ENCODE results near the gene ATP6AP2. TPM values are rescaled to one million over a fixed set of nuclear protein-coding genes. Genes with fewer than 3 reads are reported as not detected.

ATP6AP2 gene
- total and polyA plus RNA-seq, 5 donors from 2014 or later: 63.2 to 209 (median 160) TPM

GRCh38 chrX:40623665-40624064, 42.9 kb downstream of the ATP6AP2 start:
- H3K27me3 Mint-ChIP-seq: no peaks in the 10 kb centered on the region
- H3K9me3 Mint-ChIP-seq: peaks cover 0 to 2% (median 0%) of the 10 kb centered on the region in 7 donors
- peaks cover 21% of the 10 kb centered on the region for H3K36me3 Mint-ChIP-seq
- no peak for ATAC-seq (ENCODE audit: low read depth in 2 of 2)
- no peak overlapping the region for H3K27ac Mint-ChIP-seq
- Histone ChIP-seq H3K36me3 (ENCODE audit: control insufficient read depth, insufficient read depth, low read length) (peaks cover 11% of the 10 kb centered on the region), H3K4me1 (ENCODE audit: control insufficient read depth, insufficient read depth, low read length, poor library complexity, severe bottlenecking) (no peaks in the 10 kb centered on the region), H3K9me3 (ENCODE audit: control insufficient read depth in 2 of 2, low read length in 2 of 2) (no peaks in the 10 kb centered on the region), H3K4me3 (ENCODE audit: low read depth, low read length) (no peak overlapping the region), H3K27me3 (ENCODE audit: control insufficient read depth, insufficient read depth, low read length) (no peaks in the 10 kb centered on the region), H3K27ac (ENCODE audit: insufficient read depth, low read length, poor library complexity, severe bottlenecking) (no peak overlapping the region)
- H3K4me3 Mint-ChIP-seq: no peak overlapping the region
- no peak for DNase-seq
- no peaks in the 10 kb centered on the region for H3K4me1 Mint-ChIP-seq

- H3K36me3 ChIP-seq (ENCODE audit: control insufficient read depth, insufficient read depth, low read length): peaks cover 22% of the 10 kb centered on the region
- Mint-ChIP-seq H3K9me3 (peaks cover 0 to 2% (median 0%) of the 10 kb centered on the region in 7 donors), H3K27ac (no peak overlapping the region), H3K4me3 (no peak overlapping the region), H3K27me3 (no peaks in the 10 kb centered on the region), H3K4me1 (no peaks in the 10 kb centered on the region), H3K36me3 (peaks cover 23% of the 10 kb centered on the region)
- H3K9me3 ChIP-seq (ENCODE audit: control insufficient read depth in 2 of 2, low read length in 2 of 2): no peaks in the 10 kb centered on the region
- no peaks in the 10 kb centered on the region for H3K4me1 ChIP-seq (ENCODE audit: control insufficient read depth, insufficient read depth, low read length, poor library complexity, severe bottlenecking)
- H3K27ac ChIP-seq (ENCODE audit: insufficient read depth, low read length, poor library complexity, severe bottlenecking): no peak overlapping the region
- H3K27me3 ChIP-seq (ENCODE audit: control insufficient read depth, insufficient read depth, low read length): no peaks in the 10 kb centered on the region
- H3K4me3 ChIP-seq (ENCODE audit: low read depth, low read length): no peak overlapping the region
- no peak for DNase-seq
- ATAC-seq (ENCODE audit: low read depth in 2 of 2): no peak
These were observed 44.5 kb downstream of the ATP6AP2 start for GRCh38 chrX:40625294-40625693.

DNA sequence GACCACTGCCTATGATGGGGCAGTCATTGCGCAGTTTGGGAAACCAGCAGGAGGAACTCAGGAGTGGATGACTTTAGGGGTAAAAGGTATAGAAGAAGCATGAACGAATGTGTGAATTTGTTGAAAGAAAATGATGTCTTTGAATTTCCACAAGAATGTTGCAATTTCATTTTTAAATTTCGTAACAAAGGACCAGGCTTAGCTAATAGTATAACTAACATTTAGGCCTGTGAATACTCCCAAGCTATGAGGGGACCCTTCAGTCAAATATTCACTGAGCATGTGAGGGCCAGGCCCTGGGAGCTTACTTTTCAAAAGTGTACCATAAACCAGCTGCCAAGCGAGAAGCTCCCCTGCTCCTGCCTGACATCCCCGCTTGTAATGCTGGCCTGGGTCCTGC, 47.7 kb downstream of the ATP6AP2 start:
- Histone ChIP-seq H3K27ac (ENCODE audit: insufficient read depth, low read length, poor library complexity, severe bottlenecking) (no peak overlapping the region), H3K36me3 (ENCODE audit: control insufficient read depth, insufficient read depth, low read length) (peaks cover 45% of the 10 kb centered on the region), H3K9me3 (ENCODE audit: control insufficient read depth in 2 of 2, low read length in 2 of 2) (no peaks in the 10 kb centered on the region), H3K4me3 (ENCODE audit: low read depth, low read length) (no peak overlapping the region), H3K4me1 (ENCODE audit: control insufficient read depth, insufficient read depth, low read length, poor library complexity, severe bottlenecking) (no peaks in the 10 kb centered on the region), H3K27me3 (ENCODE audit: control insufficient read depth, insufficient read depth, low read length) (no peaks in the 10 kb centered on the region)
- Mint-ChIP-seq H3K27me3 (no peaks in the 10 kb centered on the region), H3K36me3 (peaks cover 42% of the 10 kb centered on the region), H3K4me1 (peaks cover 0 to 6% (median 3%) of the 10 kb centered on the region in 4 donors), H3K9me3 (peaks cover 0 to 1% (median 0%) of the 10 kb centered on the region in 7 donors), H3K4me3 (no peak overlapping the region), H3K27ac (no peak overlapping the region)
- no peak for ATAC-seq (ENCODE audit: low read depth in 2 of 2)
- no peak for DNase-seq

DNA sequence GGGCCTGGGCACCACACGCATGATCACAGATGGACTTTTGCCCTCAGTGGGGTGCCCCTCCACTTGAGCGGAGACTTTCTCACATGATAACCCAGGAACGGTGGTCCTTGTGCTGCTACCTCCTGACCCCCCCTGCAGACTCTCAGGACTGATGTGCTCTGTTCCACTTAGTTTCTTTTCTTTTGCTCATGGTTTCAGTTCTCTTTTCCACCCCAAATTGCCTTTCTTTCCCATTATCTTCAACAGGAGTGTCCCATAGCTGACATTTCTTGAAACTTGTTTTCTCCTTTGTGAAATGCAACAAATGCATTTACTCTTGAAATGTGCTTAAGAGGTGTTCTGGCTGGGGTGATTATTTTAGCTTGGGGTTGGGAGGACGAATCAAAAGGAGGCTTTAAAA, 51.4 kb downstream of the ATP6AP2 start:
- Mint-ChIP-seq H3K36me3 (peaks cover 68% of the 10 kb centered on the region), H3K27ac (no peak overlapping the region), H3K4me1 (peaks cover 0 to 23% (median 7%) of the 10 kb centered on the region in 4 donors), H3K4me3 (no peak overlapping the region), H3K9me3 (no peaks in the 10 kb centered on the region), H3K27me3 (no peaks in the 10 kb centered on the region)
- ATAC-seq (ENCODE audit: low read depth in 2 of 2) (no peak), DNase-seq (no peak)
- H3K36me3 ChIP-seq (ENCODE audit: control insufficient read depth, insufficient read depth, low read length): peaks cover 79% of the 10 kb centered on the region
- H3K27ac ChIP-seq (ENCODE audit: insufficient read depth, low read length, poor library complexity, severe bottlenecking): no peak overlapping the region
- H3K9me3 ChIP-seq (ENCODE audit: control insufficient read depth in 2 of 2, low read length in 2 of 2): no peaks in the 10 kb centered on the region
- H3K4me1 ChIP-seq (ENCODE audit: control insufficient read depth, insufficient read depth, low read length, poor library complexity, severe bottlenecking): no peaks in the 10 kb centered on the region
- no peak overlapping the region for H3K4me3 ChIP-seq (ENCODE audit: low read depth, low read length)
- no peaks in the 10 kb centered on the region for H3K27me3 ChIP-seq (ENCODE audit: control insufficient read depth, insufficient read depth, low read length)

DNA sequence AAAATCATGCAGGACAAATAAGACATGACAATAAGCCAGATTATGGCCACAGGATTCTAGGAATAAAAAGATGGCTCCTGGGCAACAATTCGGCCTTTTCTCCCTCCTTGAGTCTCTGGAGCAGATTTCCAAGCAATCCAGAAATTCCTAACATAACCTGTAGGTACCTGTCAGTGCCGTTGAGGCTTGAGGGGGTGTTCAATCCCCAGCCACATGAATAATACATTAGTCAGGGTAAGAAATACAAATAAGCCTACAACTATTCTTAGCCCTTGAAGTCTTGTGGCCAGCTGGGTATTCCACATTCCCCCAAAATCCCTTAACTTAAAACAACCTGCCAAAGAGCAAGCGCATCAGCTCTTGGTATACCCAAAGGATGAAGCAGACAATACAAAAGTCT, 56.9 kb downstream of the ATP6AP2 start:
- no peak overlapping the region for H3K4me3 ChIP-seq (ENCODE audit: low read depth, low read length)
- no peaks in the 10 kb centered on the region for H3K9me3 ChIP-seq (ENCODE audit: control insufficient read depth in 2 of 2, low read length in 2 of 2)
- H3K27me3 ChIP-seq (ENCODE audit: control insufficient read depth, insufficient read depth, low read length): no peaks in the 10 kb centered on the region
- no peaks in the 10 kb centered on the region for H3K4me1 ChIP-seq (ENCODE audit: control insufficient read depth, insufficient read depth, low read length, poor library complexity, severe bottlenecking)
- peaks cover 0 to 60% (median 16%) of the 10 kb centered on the region in 4 donors for H3K4me1 Mint-ChIP-seq
- no peaks in the 10 kb centered on the region for H3K27me3 Mint-ChIP-seq
- H3K27ac ChIP-seq (ENCODE audit: insufficient read depth, low read length, poor library complexity, severe bottlenecking): no peak overlapping the region
- H3K4me3 Mint-ChIP-seq: no peak overlapping the region
- DNase-seq (no peak), ATAC-seq (ENCODE audit: low read depth in 2 of 2) (no peak)
- no peaks in the 10 kb centered on the region for H3K9me3 Mint-ChIP-seq
- no peak overlapping the region for H3K27ac Mint-ChIP-seq
- peaks cover 72% of the 10 kb centered on the region for H3K36me3 Mint-ChIP-seq
- H3K36me3 ChIP-seq (ENCODE audit: control insufficient read depth, insufficient read depth, low read length): peaks cover 80% of the 10 kb centered on the region

GRCh38 chrX:40644176-40644575, 63.4 kb downstream of the ATP6AP2 start:
- Mint-ChIP-seq H3K9me3 (peaks cover 0 to 2% (median 0%) of the 10 kb centered on the region in 7 donors), H3K4me1 (peaks cover 11 to 65% (median 21%) of the 10 kb centered on the region in 4 donors), H3K4me3 (peak overlapping the region; percentile 91 to 98 (median 94)), H3K27ac (peak overlapping the region; percentile 12 to 93 (median 92)), H3K36me3 (peaks cover 26% of the 10 kb centered on the region), H3K27me3 (no peaks in the 10 kb centered on the region)
- H3K4me3 ChIP-seq (ENCODE audit: low read depth, low read length): peak overlapping the region; percentile 75
- H3K36me3 ChIP-seq (ENCODE audit: control insufficient read depth, insufficient read depth, low read length): peaks cover 18% of the 10 kb centered on the region
- no peaks in the 10 kb centered on the region for H3K27me3 ChIP-seq (ENCODE audit: control insufficient read depth, insufficient read depth, low read length)
- no peaks in the 10 kb centered on the region for H3K9me3 ChIP-seq (ENCODE audit: control insufficient read depth in 2 of 2, low read length in 2 of 2)
- H3K4me1 ChIP-seq (ENCODE audit: control insufficient read depth, insufficient read depth, low read length, poor library complexity, severe bottlenecking): peaks cover 26% of the 10 kb centered on the region
- H3K27ac ChIP-seq (ENCODE audit: insufficient read depth, low read length, poor library complexity, severe bottlenecking): peak overlapping the region; percentile 85
- DNase-seq: no peak
- no peak for ATAC-seq (ENCODE audit: low read depth in 2 of 2)

- peaks cover 20% of the 10 kb centered on the region for H3K36me3 Mint-ChIP-seq
- ATAC-seq (ENCODE audit: low read depth in 2 of 2): peak; percentile 69 to 76
- H3K4me1 Mint-ChIP-seq: peaks cover 11 to 60% (median 19%) of the 10 kb centered on the region in 4 donors
- H3K9me3 Mint-ChIP-seq: peaks cover 0 to 2% (median 0%) of the 10 kb centered on the region in 7 donors
- peak overlapping the region; percentile 92 to 96 (median 94) for H3K27ac Mint-ChIP-seq
- peak overlapping the region; percentile 75 for H3K4me3 ChIP-seq (ENCODE audit: low read depth, low read length)
- peak; percentile 26 to 86 (median 70) for DNase-seq
- peak overlapping the region; percentile 85 for H3K27ac ChIP-seq (ENCODE audit: insufficient read depth, low read length, poor library complexity, severe bottlenecking)
- H3K36me3 ChIP-seq (ENCODE audit: control insufficient read depth, insufficient read depth, low read length): peaks cover 12% of the 10 kb centered on the region
- no peaks in the 10 kb centered on the region for H3K27me3 ChIP-seq (ENCODE audit: control insufficient read depth, insufficient read depth, low read length)
- H3K27me3 Mint-ChIP-seq: no peaks in the 10 kb centered on the region
- peaks cover 26% of the 10 kb centered on the region for H3K4me1 ChIP-seq (ENCODE audit: control insufficient read depth, insufficient read depth, low read length, poor library complexity, severe bottlenecking)
- no peaks in the 10 kb centered on the region for H3K9me3 ChIP-seq (ENCODE audit: control insufficient read depth in 2 of 2, low read length in 2 of 2)
- peak overlapping the region; percentile 91 to 98 (median 94) for H3K4me3 Mint-ChIP-seq
These were observed 64.1 kb downstream of the ATP6AP2 start for GRCh38 chrX:40644821-40645358.

Measured in CD4-positive, CD25-positive, alpha-beta regulatory T cell (primary cell).